Tibial nerve (tissue), 3 donors: ENCODE measurements around the gene GPR62.

Source experiments
- POLR2A ChIP-seq, 2 donors: fragments of 450-650 bp; IDR thresholded peaks; one replicate each; pipeline ENCODE4 v1.6.1; 2017; ENCODE audit warnings: antibody characterized with exemption in 2 of 2, mild to moderate bottlenecking in 2 of 2, moderate library complexity in 2 of 2
- TF ChIP-seq, protein P1 (sequence below), 5 experiments: fragments of 200-600 bp in 3 of 5; fragments of 450-650 bp in 2 of 5; sonication (generic) in 3 of 5; IDR thresholded peaks; one replicate each; pipeline ENCODE4 v1.5.1; 2016 to 2019; ENCODE audit warnings: antibody characterized with exemption in 5 of 5, mild to moderate bottlenecking in 3 of 5, moderate library complexity in 2 of 5

- TF ChIP-seq POLR2A (IDR thresholded peaks at IDR 0.05) = no peak
- TF ChIP-seq, protein P1, sequence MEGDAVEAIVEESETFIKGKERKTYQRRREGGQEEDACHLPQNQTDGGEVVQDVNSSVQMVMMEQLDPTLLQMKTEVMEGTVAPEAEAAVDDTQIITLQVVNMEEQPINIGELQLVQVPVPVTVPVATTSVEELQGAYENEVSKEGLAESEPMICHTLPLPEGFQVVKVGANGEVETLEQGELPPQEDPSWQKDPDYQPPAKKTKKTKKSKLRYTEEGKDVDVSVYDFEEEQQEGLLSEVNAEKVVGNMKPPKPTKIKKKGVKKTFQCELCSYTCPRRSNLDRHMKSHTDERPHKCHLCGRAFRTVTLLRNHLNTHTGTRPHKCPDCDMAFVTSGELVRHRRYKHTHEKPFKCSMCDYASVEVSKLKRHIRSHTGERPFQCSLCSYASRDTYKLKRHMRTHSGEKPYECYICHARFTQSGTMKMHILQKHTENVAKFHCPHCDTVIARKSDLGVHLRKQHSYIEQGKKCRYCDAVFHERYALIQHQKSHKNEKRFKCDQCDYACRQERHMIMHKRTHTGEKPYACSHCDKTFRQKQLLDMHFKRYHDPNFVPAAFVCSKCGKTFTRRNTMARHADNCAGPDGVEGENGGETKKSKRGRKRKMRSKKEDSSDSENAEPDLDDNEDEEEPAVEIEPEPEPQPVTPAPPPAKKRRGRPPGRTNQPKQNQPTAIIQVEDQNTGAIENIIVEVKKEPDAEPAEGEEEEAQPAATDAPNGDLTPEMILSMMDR (IDR thresholded peaks at IDR 0.05) = no peak
Measured at GRCh38 chr3:51987568-51987967, 32.4 kb downstream of the GPR62 start.
